Tibial artery (tissue), 4 donors: ENCODE measurements around the gene LRRC49.

Experiments
- DNase-seq, 2 donors: peaks; one replicate each; pipeline ENCODE4 v3.0.0-alpha.2; 2019
- H3K27ac ChIP-seq, 2 donors: fragments of 200-600 bp; sonication (generic) in 1 of 2; 1 replicate in 1 of 2; 2 replicates in 1 of 2; pipeline ENCODE4 v1.5.1; 2018 to 2019; ENCODE audit warnings: mild to moderate bottlenecking in 1 of 2
- H3K27me3 ChIP-seq, 2 donors: fragments of 200-600 bp; sonication (generic) in 1 of 2; one replicate each; pipeline versions ENCODE4 v1.5.1 to v1.6.0; 2016 to 2019
- H3K36me3 ChIP-seq, 3 donors: fragments of 200-600 bp; sonication (generic) in 2 of 3; one replicate each; pipeline ENCODE4 v1.5.1; 2016 to 2019; ENCODE audit warnings: mild to moderate bottlenecking in 2 of 3
- H3K4me1 ChIP-seq, 4 donors: fragments of 200-600 bp; sonication (generic) in 2 of 4; 1 replicate in 3 of 4; 2 replicates in 1 of 4; pipeline ENCODE4 v1.5.1; 2016 to 2019
- H3K4me3 ChIP-seq, 2 donors: fragments of 200-600 bp; sonication (generic) in 1 of 2; 1 replicate in 1 of 2; 2 replicates in 1 of 2; pipeline ENCODE4 v1.5.1; 2018 to 2019; ENCODE audit warnings: mild to moderate bottlenecking in 2 of 2
- H3K9me3 ChIP-seq, 3 donors: fragments of 200-600 bp; sonication (generic) in 1 of 3; one replicate each; pipeline ENCODE4 v1.5.1; 2016 to 2019
- intact Hi-C: fragments of 100-400 bp; cut with DNase I; formaldehyde crosslinking; loops from one replicate; pipeline ENCODE4 v1.15.0; 2023; ENCODE audit warnings: low total_unique reads
- TF ChIP-seq, protein P1 (sequence below), 2 experiments: fragments of 200-600 bp in 1 of 2; fragments of 450-650 bp in 1 of 2; IDR thresholded peaks; one replicate each; pipeline ENCODE4 v1.5.1; 2017 to 2019; ENCODE audit warnings: antibody characterized with exemption in 2 of 2, mild to moderate bottlenecking in 1 of 2, moderate library complexity in 1 of 2

Gene LRRC49

DNA sequence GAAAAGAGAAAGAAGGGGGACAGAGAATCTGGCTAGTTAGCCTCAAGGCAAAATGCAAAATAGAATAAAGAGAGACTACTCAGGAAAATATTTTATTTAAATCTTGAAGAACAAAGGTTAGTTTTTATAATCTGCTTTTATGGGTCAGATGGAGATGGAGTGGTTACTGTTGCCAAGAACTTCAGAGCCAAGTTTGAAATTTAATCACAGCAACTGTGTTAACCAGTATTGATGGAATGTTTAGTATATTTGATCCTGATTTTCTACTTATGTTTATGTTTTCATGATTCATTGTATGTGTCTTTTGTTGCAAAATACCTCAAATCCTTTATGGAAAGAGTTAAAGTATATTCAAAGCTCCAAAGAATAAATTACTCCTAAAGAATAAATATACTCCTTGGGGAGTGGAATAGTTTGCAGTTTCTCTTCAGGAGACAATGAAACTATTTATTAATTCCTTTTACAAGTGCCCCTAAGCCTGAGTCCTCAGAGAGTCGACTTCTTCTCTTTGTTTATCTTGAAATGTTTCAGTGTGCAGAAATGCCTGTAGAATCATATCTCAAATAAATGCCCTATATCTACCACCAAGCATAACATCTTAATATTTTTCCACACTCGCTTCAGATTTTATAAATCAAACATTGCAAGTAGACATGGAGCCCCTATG is 161.8 kb downstream of the LRRC49 start:
- Histone ChIP-seq H3K27me3 (no peaks in the 10 kb centered on the region), H3K36me3 (peaks cover 0 to 9% (median 0%) of the 10 kb centered on the region in 3 donors), H3K9me3 (peaks cover 0 to 11% (median 0%) of the 10 kb centered on the region in 3 donors), H3K4me3 (no peak overlapping the region), H3K4me1 (no peaks in the 10 kb centered on the region), H3K27ac (no peak overlapping the region)
- intact Hi-C loops = no loop called here
- TF ChIP-seq, protein P1, sequence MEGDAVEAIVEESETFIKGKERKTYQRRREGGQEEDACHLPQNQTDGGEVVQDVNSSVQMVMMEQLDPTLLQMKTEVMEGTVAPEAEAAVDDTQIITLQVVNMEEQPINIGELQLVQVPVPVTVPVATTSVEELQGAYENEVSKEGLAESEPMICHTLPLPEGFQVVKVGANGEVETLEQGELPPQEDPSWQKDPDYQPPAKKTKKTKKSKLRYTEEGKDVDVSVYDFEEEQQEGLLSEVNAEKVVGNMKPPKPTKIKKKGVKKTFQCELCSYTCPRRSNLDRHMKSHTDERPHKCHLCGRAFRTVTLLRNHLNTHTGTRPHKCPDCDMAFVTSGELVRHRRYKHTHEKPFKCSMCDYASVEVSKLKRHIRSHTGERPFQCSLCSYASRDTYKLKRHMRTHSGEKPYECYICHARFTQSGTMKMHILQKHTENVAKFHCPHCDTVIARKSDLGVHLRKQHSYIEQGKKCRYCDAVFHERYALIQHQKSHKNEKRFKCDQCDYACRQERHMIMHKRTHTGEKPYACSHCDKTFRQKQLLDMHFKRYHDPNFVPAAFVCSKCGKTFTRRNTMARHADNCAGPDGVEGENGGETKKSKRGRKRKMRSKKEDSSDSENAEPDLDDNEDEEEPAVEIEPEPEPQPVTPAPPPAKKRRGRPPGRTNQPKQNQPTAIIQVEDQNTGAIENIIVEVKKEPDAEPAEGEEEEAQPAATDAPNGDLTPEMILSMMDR (IDR thresholded peaks at IDR 0.05) = no peak
- DNase-seq = no peak

DNA sequence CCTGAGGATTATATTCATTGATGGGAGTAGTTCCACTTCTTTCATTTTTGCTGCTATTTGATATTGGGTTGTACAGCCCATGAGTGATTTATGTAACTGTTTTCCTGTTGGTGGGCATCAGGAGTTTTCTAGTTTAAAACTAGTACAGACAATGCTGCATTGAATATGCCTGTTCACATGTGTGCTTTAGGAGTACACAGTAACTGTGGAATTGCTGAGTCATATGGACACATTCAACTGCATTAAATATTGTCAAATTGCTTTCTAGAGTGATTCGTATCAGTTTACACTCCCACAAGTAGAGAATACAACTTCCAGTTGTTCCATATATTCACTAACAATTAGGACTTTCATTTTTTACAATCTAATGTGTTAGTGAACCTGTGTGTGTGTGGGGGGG is 162.8 kb downstream of the LRRC49 start:
- peaks cover 0 to 11% (median 0%) of the 10 kb centered on the region in 3 donors for H3K9me3 ChIP-seq
- no peak overlapping the region for H3K27ac ChIP-seq
- peaks cover 0 to 9% (median 0%) of the 10 kb centered on the region in 3 donors for H3K36me3 ChIP-seq
- TF ChIP-seq, protein P1 (IDR thresholded peaks at IDR 0.05) = no peak
- H3K27me3 ChIP-seq = no peaks in the 10 kb centered on the region
- intact Hi-C loops = no loop called here
- H3K4me3 ChIP-seq = no peak overlapping the region
- no peak for DNase-seq
- no peaks in the 10 kb centered on the region for H3K4me1 ChIP-seq

DNA sequence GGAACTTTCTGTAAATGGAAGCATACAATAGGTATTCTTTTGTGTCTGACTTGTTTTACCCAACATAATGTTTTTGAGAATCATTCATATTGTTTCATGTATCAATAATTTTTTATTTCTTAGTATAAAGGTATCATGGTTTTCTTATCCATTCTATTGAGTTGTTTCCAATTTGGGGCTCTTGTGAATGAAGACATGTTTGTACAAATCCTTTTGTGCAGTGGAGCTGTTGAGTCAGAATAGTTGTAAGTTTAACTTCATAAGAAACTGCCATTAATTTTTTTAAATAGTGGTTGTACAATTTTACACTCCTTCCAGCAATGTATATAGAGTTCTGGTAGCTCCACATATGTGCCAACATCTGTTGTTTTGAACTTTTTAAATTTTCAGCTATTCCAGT is 163.5 kb downstream of the LRRC49 start:
- TF ChIP-seq, protein P1 (IDR thresholded peaks at IDR 0.05) = no peak
- Histone ChIP-seq H3K9me3 (peaks cover 0 to 11% (median 0%) of the 10 kb centered on the region in 3 donors), H3K27me3 (no peaks in the 10 kb centered on the region), H3K36me3 (peaks cover 0 to 5% (median 0%) of the 10 kb centered on the region in 3 donors), H3K27ac (no peak overlapping the region), H3K4me1 (no peaks in the 10 kb centered on the region), H3K4me3 (no peak overlapping the region)
- no peak for DNase-seq
- intact Hi-C loops = no loop called here

DNA sequence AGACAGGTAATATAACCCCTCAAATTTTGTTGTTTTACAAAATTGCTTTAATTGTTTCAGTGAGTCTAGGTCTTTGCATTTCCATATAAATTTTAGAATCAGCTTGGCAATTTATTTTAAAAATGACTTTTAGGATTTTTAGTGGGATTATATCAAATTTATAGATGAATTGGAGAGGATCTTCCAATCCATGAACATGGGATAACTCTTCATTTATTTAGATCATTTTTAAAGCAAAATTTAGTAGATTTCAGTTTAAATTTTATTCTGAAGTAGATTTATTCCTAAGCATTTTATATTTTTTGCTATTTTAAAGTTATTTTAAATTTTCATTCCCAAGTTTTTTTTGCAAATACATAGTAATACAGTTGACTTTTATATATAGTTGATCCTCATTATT is 164.5 kb downstream of the LRRC49 start:
- TF ChIP-seq, protein P1 (IDR thresholded peaks at IDR 0.05) = no peak

DNA sequence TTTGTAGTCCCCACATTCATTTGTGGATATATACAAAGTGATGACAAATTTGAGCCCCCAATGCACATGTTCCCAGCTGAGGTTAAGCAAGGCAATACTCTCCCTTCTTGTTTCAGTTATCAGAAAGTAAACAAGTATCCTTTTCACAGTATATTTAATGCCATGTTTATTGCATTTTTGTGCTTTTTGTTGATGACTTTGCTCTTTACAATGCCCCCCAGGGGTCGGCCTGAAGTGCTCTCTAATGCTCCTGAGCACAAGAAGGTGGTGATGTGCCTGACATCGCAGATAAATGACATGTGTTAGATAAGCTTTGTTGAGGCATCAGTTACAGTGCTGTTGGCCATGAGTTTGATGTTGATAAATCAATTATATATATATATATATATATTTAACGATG is 165.0 kb downstream of the LRRC49 start:
- H3K27ac ChIP-seq = no peak overlapping the region
- H3K27me3 ChIP-seq = no peaks in the 10 kb centered on the region
- peaks cover 0 to 11% (median 0%) of the 10 kb centered on the region in 3 donors for H3K9me3 ChIP-seq
- no peaks in the 10 kb centered on the region for H3K36me3 ChIP-seq
- H3K4me1 ChIP-seq = no peaks in the 10 kb centered on the region
- intact Hi-C loops = no loop called here
- no peak overlapping the region for H3K4me3 ChIP-seq
- TF ChIP-seq, protein P1 (IDR thresholded peaks at IDR 0.05) = no peak
- DNase-seq = no peak

More for the DNA sequence above, 164.5 kb downstream of the LRRC49 start:
- H3K4me1 ChIP-seq = no peaks in the 10 kb centered on the region
- DNase-seq = no peak
- H3K9me3 ChIP-seq = peaks cover 0 to 11% (median 0%) of the 10 kb centered on the region in 3 donors
- intact Hi-C loops = no loop called here
- no peak overlapping the region for H3K4me3 ChIP-seq
- no peak overlapping the region for H3K27ac ChIP-seq
- H3K27me3 ChIP-seq = no peaks in the 10 kb centered on the region
- no peaks in the 10 kb centered on the region for H3K36me3 ChIP-seq
